GM19395 (cell line): ENCODE measurements around the gene CRHR2.

ENCODE experiments used
- ATAC-seq: cut with Tn5 transposase; IDR thresholded peaks from one replicate; pipeline ENCODE4 v1.9.1; 2021; ENCODE audit warnings: mild to moderate bottlenecking, moderate library complexity; ENCODE audit not compliant: unreplicated experiment

CRHR2 gene

GRCh38 chr7:30707391-30708357, 25.4 kb upstream of the CRHR2 start:
- ATAC-seq: no peak

- ATAC-seq: no peak
Observed at GRCh38 chr7:30706908-30707307, 24.7 kb upstream of the CRHR2 start.

GRCh38 chr7:30706316-30706715, 24.1 kb upstream of the CRHR2 start:
- no peak for ATAC-seq

- no peak for ATAC-seq
Observed at GRCh38 chr7:30705596-30705995, 23.3 kb upstream of the CRHR2 start.

GRCh38 chr7:30705008-30705407, 22.8 kb upstream of the CRHR2 start:
- no peak for ATAC-seq

- no peak for ATAC-seq
Observed at GRCh38 chr7:30703756-30704155, 21.5 kb upstream of the CRHR2 start.

GRCh38 chr7:30702200-30702599, 19.9 kb upstream of the CRHR2 start:
- no peak for ATAC-seq

GRCh38 chr7:30700941-30701340, 18.7 kb upstream of the CRHR2 start:
- ATAC-seq: no peak

- no peak for ATAC-seq
Observed at GRCh38 chr7:30699706-30700495, 17.6 kb upstream of the CRHR2 start.

- no peak for ATAC-seq
Observed at GRCh38 chr7:30698481-30698880, 16.2 kb upstream of the CRHR2 start.

GRCh38 chr7:30697719-30698460, 15.6 kb upstream of the CRHR2 start:
- ATAC-seq: no peak

GRCh38 chr7:30694774-30695721, 12.8 kb upstream of the CRHR2 start:
- ATAC-seq: no peak

GRCh38 chr7:30694218-30694745, 12.0 kb upstream of the CRHR2 start:
- ATAC-seq: no peak

GRCh38 chr7:30692882-30693281, 10.6 kb upstream of the CRHR2 start:
- ATAC-seq: no peak

- ATAC-seq: no peak
Observed at GRCh38 chr7:30692438-30692837, 10.2 kb upstream of the CRHR2 start.

GRCh38 chr7:30690011-30690410, 7.8 kb upstream of the CRHR2 start:
- no peak for ATAC-seq

- no peak for ATAC-seq
Observed at GRCh38 chr7:30688718-30689221, 6.5 kb upstream of the CRHR2 start.

- no peak for ATAC-seq
Observed at GRCh38 chr7:30687604-30688003, 5.3 kb upstream of the CRHR2 start.

- no peak for ATAC-seq
Observed at GRCh38 chr7:30684351-30684750, 2.1 kb upstream of the CRHR2 start.

GRCh38 chr7:30683816-30684215, 1.6 kb upstream of the CRHR2 start:
- ATAC-seq: no peak
